Stomach (tissue), 4 donors: ENCODE data around the gene UPK1A.

ENCODE experiments used
- CTCF ChIP-seq, 7 experiments: fragments of 450-650 bp in 4 of 7; fragments of 200-600 bp in 3 of 7; sonication (generic) in 3 of 7; IDR thresholded peaks; one replicate each; pipeline ENCODE4 v1.5.1; 2016 to 2019; ENCODE audit warnings: antibody characterized with exemption in 7 of 7, control low read depth in 2 of 7, mild to moderate bottlenecking in 1 of 7
- EP300 ChIP-seq: sonication (generic); formaldehyde crosslinking; IDR thresholded peaks from one replicate; pipeline ENCODE4 v1.6.1; 2017; ENCODE audit warnings: antibody characterized with exemption
- POLR2A ChIP-seq, 4 donors: fragments of 450-650 bp; IDR thresholded peaks; one replicate each; pipeline ENCODE4 v1.6.1; 2016; ENCODE audit warnings: antibody characterized with exemption in 4 of 4, control low read depth in 2 of 4, mild to moderate bottlenecking in 1 of 4, moderate library complexity in 1 of 4
- POLR2AphosphoS5 ChIP-seq, 3 donors: sonication (generic); formaldehyde crosslinking; IDR thresholded peaks; one replicate each; pipeline ENCODE4 v1.6.1; 2016; ENCODE audit warnings: antibody characterized with exemption in 3 of 3

- TF ChIP-seq POLR2A (IDR thresholded peaks at IDR 0.05) (no peak), POLR2AphosphoS5 (IDR thresholded peaks at IDR 0.05) (no peak), CTCF (IDR thresholded peaks at IDR 0.05) (no peak), EP300 (no peak)
Observed at GRCh38 chr19:35642798-35643254, 23.5 kb upstream of the UPK1A start.
